HL-60 (cell line): Measurements from ENCODE around the gene TMEM123.

Experiments used
- DNase-seq, 2 experiments: peaks; one replicate each; pipeline ENCODE4 v3.0.0-alpha.2; 2010 to 2020; ENCODE audit warnings: low read depth in 1 of 2, low spot score in 1 of 2
- H3K27ac ChIP-seq: fragments of 250-450 bp; sonication (Bioruptor Pico); replicated peaks from 2 replicates; pipeline ENCODE4 v1.5.1; 2020; ENCODE audit warnings: mild to moderate bottlenecking, moderate library complexity
- H3K27me3 ChIP-seq: fragments of 250-450 bp; sonication (Bioruptor Pico); 2 replicates; pipeline ENCODE4 v1.5.1; 2021; ENCODE audit warnings: mild to moderate bottlenecking, moderate library complexity; ENCODE audit not compliant: insufficient read depth, poor library complexity, severe bottlenecking
- H3K4me3 ChIP-seq: replicated peaks from 2 replicates; pipeline ENCODE4 v1.5.1; 2011; ENCODE audit warnings: mild to moderate bottlenecking, control low read depth, low read length; ENCODE audit not compliant: insufficient read depth
- CTCF ChIP-seq: IDR thresholded peaks from one replicate; pipeline ENCODE4 v1.5.1; 2011; ENCODE audit warnings: low read length, control low read depth, inconsistent platforms; ENCODE audit not compliant: insufficient read depth
- GABPA ChIP-seq: IDR thresholded peaks from 2 replicates; pipeline ENCODE4 v1.6.1; 2012; ENCODE audit warnings: low read depth
- POLR2AphosphoS5 ChIP-seq: IDR thresholded peaks from 2 replicates; pipeline ENCODE4 v1.6.1; 2012; ENCODE audit warnings: low read depth
- SPI1 ChIP-seq: IDR thresholded peaks from 2 replicates; pipeline ENCODE4 v1.6.1; 2012; ENCODE audit warnings: low read depth, mild to moderate bottlenecking, borderline replicate concordance
- TF ChIP-seq, protein P1 (sequence below): IDR thresholded peaks from 2 replicates; pipeline ENCODE4 v1.6.1; 2012; ENCODE audit warnings: low read depth; ENCODE audit not compliant: insufficient replicate concordance

TMEM123 gene

GRCh38 chr11:102400603-102401002, 52.0 kb downstream of the TMEM123 start:
- no peaks in the 10 kb centered on the region for H3K27me3 ChIP-seq
- H3K27ac ChIP-seq = no peak overlapping the region
- no peak overlapping the region for H3K4me3 ChIP-seq
- no peak for DNase-seq
- TF ChIP-seq POLR2AphosphoS5 (no peak), CTCF (no peak), GABPA (no peak), SPI1 (no peak)
- TF ChIP-seq, protein P1, sequence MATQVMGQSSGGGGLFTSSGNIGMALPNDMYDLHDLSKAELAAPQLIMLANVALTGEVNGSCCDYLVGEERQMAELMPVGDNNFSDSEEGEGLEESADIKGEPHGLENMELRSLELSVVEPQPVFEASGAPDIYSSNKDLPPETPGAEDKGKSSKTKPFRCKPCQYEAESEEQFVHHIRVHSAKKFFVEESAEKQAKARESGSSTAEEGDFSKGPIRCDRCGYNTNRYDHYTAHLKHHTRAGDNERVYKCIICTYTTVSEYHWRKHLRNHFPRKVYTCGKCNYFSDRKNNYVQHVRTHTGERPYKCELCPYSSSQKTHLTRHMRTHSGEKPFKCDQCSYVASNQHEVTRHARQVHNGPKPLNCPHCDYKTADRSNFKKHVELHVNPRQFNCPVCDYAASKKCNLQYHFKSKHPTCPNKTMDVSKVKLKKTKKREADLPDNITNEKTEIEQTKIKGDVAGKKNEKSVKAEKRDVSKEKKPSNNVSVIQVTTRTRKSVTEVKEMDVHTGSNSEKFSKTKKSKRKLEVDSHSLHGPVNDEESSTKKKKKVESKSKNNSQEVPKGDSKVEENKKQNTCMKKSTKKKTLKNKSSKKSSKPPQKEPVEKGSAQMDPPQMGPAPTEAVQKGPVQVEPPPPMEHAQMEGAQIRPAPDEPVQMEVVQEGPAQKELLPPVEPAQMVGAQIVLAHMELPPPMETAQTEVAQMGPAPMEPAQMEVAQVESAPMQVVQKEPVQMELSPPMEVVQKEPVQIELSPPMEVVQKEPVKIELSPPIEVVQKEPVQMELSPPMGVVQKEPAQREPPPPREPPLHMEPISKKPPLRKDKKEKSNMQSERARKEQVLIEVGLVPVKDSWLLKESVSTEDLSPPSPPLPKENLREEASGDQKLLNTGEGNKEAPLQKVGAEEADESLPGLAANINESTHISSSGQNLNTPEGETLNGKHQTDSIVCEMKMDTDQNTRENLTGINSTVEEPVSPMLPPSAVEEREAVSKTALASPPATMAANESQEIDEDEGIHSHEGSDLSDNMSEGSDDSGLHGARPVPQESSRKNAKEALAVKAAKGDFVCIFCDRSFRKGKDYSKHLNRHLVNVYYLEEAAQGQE = no peak

DNA sequence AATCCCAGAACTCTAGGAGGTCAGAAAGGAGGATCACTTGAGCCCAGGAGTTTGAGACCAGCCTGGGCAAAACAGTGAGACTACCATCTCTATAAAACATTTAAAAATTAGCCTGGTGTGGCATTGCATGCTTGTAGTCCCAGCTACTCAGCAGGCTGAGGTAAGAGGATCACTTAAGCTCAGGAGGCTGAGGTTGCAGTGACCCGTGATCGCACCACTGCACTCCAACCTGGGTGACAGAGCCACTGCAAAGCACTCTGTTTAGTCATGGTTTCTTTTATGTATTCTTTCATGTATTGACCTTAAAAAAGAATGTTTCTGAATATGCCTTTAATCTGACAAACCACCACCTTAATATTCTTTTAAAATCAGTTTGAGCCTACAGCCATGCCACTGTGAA, 53.4 kb downstream of the TMEM123 start:
- no peak overlapping the region for H3K4me3 ChIP-seq
- TF ChIP-seq SPI1 (no peak), POLR2AphosphoS5 (no peak), CTCF (no peak)
- DNase-seq = no peak

DNA sequence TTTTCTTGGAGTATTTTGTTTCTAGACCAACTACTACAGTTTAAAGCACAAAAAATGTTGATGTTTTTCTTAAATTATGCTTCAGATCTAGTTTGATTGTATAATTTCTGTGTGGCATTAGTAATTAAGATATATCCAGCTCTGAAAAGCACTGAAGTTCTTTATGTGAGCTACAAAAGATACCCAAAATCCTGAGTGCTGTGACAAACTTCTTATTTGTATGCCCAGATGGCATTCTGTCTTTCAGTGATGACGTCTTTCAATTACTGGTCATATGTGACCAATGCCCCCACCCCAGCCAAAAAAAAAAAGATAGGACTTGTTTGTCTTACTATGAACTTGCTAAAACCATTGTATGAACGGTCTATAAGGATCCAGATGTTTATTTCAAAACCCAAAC, 54.3 kb downstream of the TMEM123 start:
- H3K27me3 ChIP-seq = no peaks in the 10 kb centered on the region
- H3K4me3 ChIP-seq = no peak overlapping the region
- no peak for DNase-seq
- no peak overlapping the region for H3K27ac ChIP-seq
- TF ChIP-seq, protein P1 = no peak
- TF ChIP-seq POLR2AphosphoS5 (no peak), CTCF (no peak), SPI1 (no peak), GABPA (no peak)

More for the DNA sequence above, 53.4 kb downstream of the TMEM123 start:
- Histone ChIP-seq H3K27ac (no peak overlapping the region), H3K27me3 (no peaks in the 10 kb centered on the region)
